Upper lobe of left lung (tissue), 4 donors: ENCODE measurements around the gene ERFL.

Experiments
- CTCF ChIP-seq, 6 experiments: fragments of 450-650 bp in 4 of 6; fragments of 200-600 bp in 2 of 6; sonication (generic) in 2 of 6; IDR thresholded peaks; one replicate each; pipeline ENCODE4 v1.5.1; 2016 to 2019; ENCODE audit warnings: antibody characterized with exemption in 6 of 6
- EP300 ChIP-seq, 4 donors: sonication (generic); formaldehyde crosslinking; IDR thresholded peaks; one replicate each; pipeline ENCODE4 v1.5.1; 2017; ENCODE audit warnings: antibody characterized with exemption in 4 of 4, control low read depth in 2 of 4

GRCh38 chr19:41944336-41944735, 16.1 kb upstream of the ERFL start:
- TF ChIP-seq CTCF (IDR thresholded peaks at IDR 0.05) (no peak), EP300 (IDR thresholded peaks at IDR 0.05) (no peak)
